HG03060 (cell line): ENCODE measurements around the gene OLFML1.

Experiments used
- ATAC-seq: cut with Tn5 transposase; IDR thresholded peaks from one replicate; pipeline ENCODE4 v1.9.1; 2021; ENCODE audit warnings: low read depth, moderate number of reproducible peaks; ENCODE audit not compliant: unreplicated experiment

Gene OLFML1

DNA sequence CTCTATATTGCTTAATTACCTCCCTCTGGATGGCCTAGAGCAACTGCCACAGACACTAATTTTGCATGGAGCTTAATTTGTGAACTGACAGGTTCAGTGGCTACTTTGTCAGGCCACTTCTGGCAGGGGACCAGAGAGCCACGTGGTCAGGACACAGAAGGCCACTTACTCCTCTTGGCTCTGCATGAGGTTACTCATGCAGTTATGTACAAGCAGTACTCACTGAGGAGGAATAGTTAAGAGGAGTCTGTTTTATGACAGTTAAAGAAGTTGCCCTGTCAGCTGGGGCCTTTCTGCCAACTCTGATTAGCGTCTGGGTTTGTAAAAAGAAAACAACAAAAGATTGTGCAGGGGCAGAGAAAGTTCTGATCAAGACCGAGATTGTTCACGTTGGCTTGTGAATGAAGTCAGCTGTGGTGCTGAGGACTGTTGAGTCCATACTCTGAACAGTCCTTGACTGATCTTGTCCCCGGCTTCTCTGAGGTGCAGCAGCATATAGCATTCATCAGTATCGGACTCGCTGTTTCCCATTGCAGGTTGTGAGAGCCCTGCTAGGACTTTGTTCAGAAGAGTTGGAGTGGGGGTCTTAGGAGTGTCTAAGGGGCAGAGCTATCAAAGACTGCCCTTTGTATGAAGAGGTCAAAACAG lies 69.9 kb downstream of the OLFML1 start:
- ATAC-seq, result no peak

DNA sequence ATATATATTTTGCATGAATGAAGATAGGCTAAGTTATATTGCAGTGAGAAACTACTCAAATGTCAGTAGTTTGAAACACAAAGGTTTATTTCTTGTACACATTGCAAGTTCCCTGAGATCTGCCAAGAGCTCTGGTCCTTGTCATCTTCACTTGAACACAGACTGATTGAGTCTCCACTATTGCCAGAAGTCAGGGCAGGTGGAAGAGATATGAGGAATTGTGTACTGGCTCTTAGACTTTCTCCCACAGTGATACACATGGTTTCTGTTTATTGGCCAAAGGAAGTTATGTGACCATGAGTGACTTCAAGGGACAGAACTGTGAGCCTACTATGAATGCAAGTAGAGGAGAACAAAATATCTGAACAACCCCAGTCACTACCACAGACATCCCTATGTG lies 72.7 kb downstream of the OLFML1 start:
- ATAC-seq, result no peak

DNA sequence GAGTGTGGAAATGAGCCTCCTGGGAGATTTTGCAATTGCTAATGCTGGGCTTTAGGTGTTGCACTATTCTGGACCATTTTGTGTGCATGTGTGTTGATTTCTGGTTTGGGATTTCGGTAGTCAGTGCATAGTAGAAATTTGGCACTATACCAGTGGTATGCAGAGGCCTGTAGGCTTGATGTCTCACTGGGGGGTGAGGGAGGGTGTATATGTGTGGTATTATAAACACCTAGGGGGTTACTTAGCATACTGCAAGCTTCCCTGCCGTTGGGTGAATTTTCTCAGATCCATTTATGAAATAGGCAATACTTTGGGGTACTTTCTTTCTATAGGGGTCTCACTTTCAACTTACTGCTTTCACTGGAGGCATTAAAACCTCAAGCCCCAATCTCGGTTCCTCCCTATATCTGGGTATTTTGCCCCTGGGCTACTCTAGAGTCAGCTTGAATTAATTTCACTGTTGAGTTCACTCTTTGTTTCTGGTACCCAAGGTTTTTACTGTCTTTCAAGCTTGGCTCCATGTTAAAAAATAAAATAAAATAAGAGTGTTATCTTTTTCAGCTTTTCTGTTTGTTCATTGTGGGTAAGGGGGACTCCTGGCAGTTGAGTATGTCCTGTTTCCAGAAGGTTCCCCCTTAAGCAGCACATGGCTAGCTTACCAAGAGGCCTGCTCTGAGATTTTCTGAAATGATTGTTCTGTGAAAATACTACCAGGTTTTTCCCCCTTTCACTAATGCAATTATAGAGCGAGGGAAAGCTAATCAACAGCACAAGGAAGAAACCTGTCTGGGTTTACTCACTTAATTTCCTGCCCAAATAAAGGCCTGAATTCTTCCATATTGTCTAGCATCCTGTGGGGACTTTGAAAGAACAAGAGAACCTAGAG lies 74.3 kb downstream of the OLFML1 start:
- no peak for ATAC-seq
